Hypothalamus (tissue), 51 donors: ENCODE results near the gene TBL3.
"Not testable (repeated sequence)": the region's sequence is repeated elsewhere in the genome, so short reads cannot be mapped to it uniquely, and the experiment has no call there.

Source experiments
- DNase-seq, 51 donors: peaks; one replicate each; lab custom pipeline; 2025; lab: John Stamatoyannopoulos, UW

Gene TBL3

GRCh38 chr16:1942810-1943726, 28.8 kb upstream of the TBL3 start, which contains the start of gene MSRB1:
TSS of gene MSRB1 (minus strand) at chr16:1943199. CDS start at chr16:1943156, 43 bp downstream.
- peak; percentile 62 to 100 (median 98) for DNase-seq

- no peak for DNase-seq
These were observed 27.1 kb upstream of the TBL3 start for GRCh38 chr16:1944612-1945199.

GRCh38 chr16:1945559-1946391, 26.1 kb upstream of the TBL3 start:
- no peak for DNase-seq

- DNase-seq = no peak
These were observed 25.1 kb upstream of the TBL3 start for GRCh38 chr16:1946495-1947368.

- DNase-seq = no peak
These were observed 24.5 kb upstream of the TBL3 start for GRCh38 chr16:1947369-1947670.

- no peak for DNase-seq
These were observed 22.3 kb upstream of the TBL3 start for GRCh38 chr16:1949507-1949906.

- no peak for DNase-seq
These were observed 21.8 kb upstream of the TBL3 start for GRCh38 chr16:1950047-1950446.

- DNase-seq = no peak
These were observed 21.3 kb upstream of the TBL3 start for GRCh38 chr16:1950559-1950958.

- no peak for DNase-seq
These were observed 18.1 kb upstream of the TBL3 start for GRCh38 chr16:1953734-1954133.

GRCh38 chr16:1957434-1958142, 14.3 kb upstream of the TBL3 start:
- DNase-seq = not testable (repeated sequence)

GRCh38 chr16:1958143-1958491, 13.7 kb upstream of the TBL3 start:
- DNase-seq = not testable (repeated sequence)

GRCh38 chr16:1958715-1959268, 13.1 kb upstream of the TBL3 start:
- DNase-seq = peak in 1 of 51 donors; percentile 5

- DNase-seq = peak; percentile 40 to 96 (median 84)
These were observed 12.4 kb upstream of the TBL3 start, which contains the start of gene NDUFB10 for GRCh38 chr16:1959269-1960039. TSS of gene NDUFB10 (plus strand) at chr16:1959538. CDS start at chr16:1959625, 87 bp downstream.

- DNase-seq = no peak
These were observed 10.9 kb upstream of the TBL3 start for GRCh38 chr16:1960665-1961630.

GRCh38 chr16:1961651-1962067, 10.2 kb upstream of the TBL3 start:
- DNase-seq = no peak

GRCh38 chr16:1962161-1963153, 9.4 kb upstream of the TBL3 start:
- DNase-seq = not testable (repeated sequence)
